DMS53 treated with DMSO at 0.1 percent for 48 hours (cell line): ENCODE results near the gene ZNHIT2.

Source experiments
- DNase-seq: peaks from one replicate; lab custom pipeline; 2025; ENCODE audit not compliant: unreplicated experiment; lab: John Stamatoyannopoulos, UW

Gene ZNHIT2

DNA sequence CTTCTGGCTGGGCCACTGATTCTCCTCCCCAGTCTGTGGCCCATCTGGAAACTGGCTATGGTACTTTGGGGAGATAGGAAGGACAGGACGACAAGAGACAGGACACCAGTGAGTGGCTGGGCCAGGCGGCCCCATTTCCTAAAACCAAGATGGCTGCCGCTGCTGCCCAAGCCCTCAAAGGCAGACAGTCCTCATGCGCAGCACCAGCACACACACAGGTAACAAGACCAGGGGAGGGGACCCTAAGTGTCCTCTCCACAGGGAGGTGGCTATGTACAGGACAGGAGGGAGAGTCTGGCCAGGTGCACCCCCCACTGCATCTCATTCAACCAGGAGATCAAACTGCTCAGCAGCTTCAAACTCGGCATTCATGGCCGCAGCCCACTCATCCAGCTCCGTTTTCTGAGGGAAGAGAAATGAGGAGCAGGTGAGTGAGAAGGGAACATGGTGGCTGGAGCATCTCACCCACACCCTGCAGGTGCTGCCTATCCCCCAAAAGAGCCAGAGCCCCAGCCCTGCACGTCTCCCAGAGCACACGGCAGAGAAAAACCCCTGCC lies 38.6 kb downstream of the ZNHIT2 start:
- no peak for DNase-seq

DNA sequence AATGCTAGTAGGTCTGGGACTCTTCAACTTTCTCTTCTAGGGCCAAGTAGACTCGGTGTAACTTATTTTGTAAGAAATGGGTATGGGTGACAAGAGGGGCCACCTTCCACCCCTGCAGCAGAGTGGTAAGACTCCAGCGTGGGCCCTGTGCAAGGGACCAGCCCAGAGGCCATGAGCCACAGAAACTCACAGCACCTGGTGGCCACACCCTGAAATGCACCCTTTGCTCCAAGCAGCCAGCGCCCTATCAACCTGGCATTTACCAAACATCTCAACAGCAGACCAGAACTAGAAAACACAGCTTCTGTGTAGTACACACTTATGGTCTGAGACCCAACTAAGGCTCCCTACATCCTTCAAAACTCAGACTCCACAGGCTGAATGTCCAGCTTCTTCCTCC lies 39.4 kb downstream of the ZNHIT2 start:
- no peak for DNase-seq

- no peak for DNase-seq
These were observed 40.0 kb downstream of the ZNHIT2 start for GRCh38 chr11:65077451-65077850.

DNA sequence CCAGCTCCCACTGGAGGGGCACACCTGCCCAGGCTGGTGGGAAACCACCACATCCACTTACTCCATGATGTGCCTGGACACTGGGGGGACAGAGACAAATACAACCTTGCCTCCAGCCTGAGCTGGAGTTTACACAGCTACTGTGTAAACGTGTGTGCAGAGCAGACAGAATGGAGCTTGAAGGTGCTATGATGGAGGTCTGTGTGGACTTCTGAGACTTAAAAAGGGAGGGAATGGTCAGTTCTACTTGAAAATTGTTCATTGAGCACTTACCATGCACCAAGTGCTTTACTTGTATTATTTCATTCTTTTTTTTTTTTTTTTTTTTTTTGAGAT lies 44.9 kb downstream of the ZNHIT2 start:
- no peak for DNase-seq

DNA sequence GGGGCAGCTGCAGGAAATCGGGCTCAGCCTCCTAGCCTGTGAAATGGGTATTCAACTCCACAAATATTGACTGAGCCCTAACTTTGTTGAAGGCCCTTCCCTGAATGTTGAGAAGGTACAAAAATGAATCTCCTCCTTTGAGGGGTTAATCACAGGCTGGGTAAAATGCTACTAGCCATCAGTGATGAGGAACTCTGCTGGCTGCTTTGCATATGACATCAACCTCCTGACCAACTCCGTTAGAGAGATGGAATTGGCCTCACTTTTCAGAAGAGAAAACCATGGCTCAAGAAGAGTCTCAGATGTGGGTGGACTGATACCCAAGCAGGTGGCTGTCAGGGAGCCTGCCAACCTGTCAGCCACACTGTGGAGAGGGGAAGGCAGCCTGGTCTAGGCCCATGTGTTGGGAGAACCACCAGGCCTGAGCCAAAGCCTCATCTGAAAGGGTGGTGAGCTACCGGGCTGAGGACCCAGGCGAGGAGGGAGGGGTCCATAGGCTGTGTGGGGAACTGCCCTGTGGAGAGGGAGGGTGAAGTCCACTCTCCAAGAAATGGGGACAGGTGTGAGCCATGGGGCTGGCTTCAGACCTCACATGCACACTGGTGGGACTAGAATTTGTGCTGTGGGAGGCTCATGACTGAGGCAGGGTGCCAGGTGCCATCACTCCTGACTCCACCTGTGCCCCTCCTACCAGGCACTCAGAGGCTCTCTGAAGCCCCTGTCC lies 45.4 kb downstream of the ZNHIT2 start:
- DNase-seq = no peak

- no peak for DNase-seq
These were observed 48.3 kb downstream of the ZNHIT2 start for GRCh38 chr11:65069217-65069616.

GRCh38 chr11:65067446-65067845 lies 50.1 kb downstream of the ZNHIT2 start:
- no peak for DNase-seq

DNA sequence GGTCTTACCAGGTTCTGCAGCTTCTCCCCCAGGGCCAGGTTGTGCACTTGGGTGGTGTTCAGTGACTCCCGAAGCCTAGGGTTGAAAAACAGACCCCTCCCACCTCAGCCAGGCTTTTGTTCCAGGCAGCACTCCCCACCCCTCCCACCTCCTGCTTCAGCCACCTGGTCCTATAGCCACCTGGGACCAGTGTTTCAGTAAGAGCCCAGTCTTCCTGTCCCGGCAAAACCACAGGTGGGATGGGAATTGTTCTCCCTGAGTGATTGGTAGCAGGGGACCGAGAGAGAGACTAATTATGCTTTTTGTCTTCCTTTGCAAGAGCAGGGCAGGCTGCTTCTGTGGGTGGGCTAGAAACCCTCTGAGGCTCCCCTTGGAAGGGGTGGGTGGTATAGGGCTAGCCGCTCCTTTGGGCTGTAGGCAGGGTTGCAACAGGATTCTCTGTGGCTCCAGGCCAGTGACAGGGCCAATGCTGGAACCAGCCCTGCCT lies 50.7 kb downstream of the ZNHIT2 start:
- no peak for DNase-seq
